ENCODE data around the gene KDM6A.
"Not testable (repeated sequence)": the region's sequence is repeated elsewhere in the genome, so short reads cannot be mapped to it uniquely, and the experiment has no call there.

The KDM6A gene

GRCh38 chrX:44931441-44931973 is 58.5 kb downstream of the KDM6A start:
- DNase-seq = no peak

GRCh38 chrX:44935172-44935571 is 62.2 kb downstream of the KDM6A start:
- DNase-seq = no peak

- DNase-seq = no peak
These were observed 62.7 kb downstream of the KDM6A start for GRCh38 chrX:44935640-44936039.

GRCh38 chrX:44937606-44938005 is 64.6 kb downstream of the KDM6A start:
- DNase-seq = no peak

- no peak for DNase-seq
These were observed 65.1 kb downstream of the KDM6A start for GRCh38 chrX:44938111-44938510.

- DNase-seq = not testable (repeated sequence)
These were observed 67.6 kb downstream of the KDM6A start for GRCh38 chrX:44940541-44940940.

- DNase-seq = no peak
These were observed 70.0 kb downstream of the KDM6A start for GRCh38 chrX:44943007-44943406.

- no peak for DNase-seq
These were observed 71.9 kb downstream of the KDM6A start for GRCh38 chrX:44944894-44945293.

GRCh38 chrX:44945736-44946135 is 72.7 kb downstream of the KDM6A start:
- peak; percentile 11 for DNase-seq

GRCh38 chrX:44946771-44947170 is 73.8 kb downstream of the KDM6A start:
- DNase-seq = no peak

- no peak for DNase-seq
These were observed 75.0 kb downstream of the KDM6A start for GRCh38 chrX:44947995-44948394.

- DNase-seq = no peak
These were observed 75.4 kb downstream of the KDM6A start for GRCh38 chrX:44948406-44948805.

- DNase-seq = no peak
These were observed 76.1 kb downstream of the KDM6A start for GRCh38 chrX:44949125-44949524.

GRCh38 chrX:44950471-44951366 is 77.7 kb downstream of the KDM6A start:
- DNase-seq = not testable (repeated sequence)

- DNase-seq = no peak
These were observed 78.6 kb downstream of the KDM6A start for GRCh38 chrX:44951572-44952067.

- DNase-seq = no peak
These were observed 79.5 kb downstream of the KDM6A start for GRCh38 chrX:44952329-44953027.

- DNase-seq = no peak
These were observed 80.9 kb downstream of the KDM6A start for GRCh38 chrX:44953734-44954502.

GRCh38 chrX:44954562-44954961 is 81.6 kb downstream of the KDM6A start:
- DNase-seq = no peak

- DNase-seq = no peak
These were observed 84.9 kb downstream of the KDM6A start for GRCh38 chrX:44957848-44958247.

- no peak for DNase-seq
These were observed 85.5 kb downstream of the KDM6A start for GRCh38 chrX:44958480-44958879.

- DNase-seq = no peak
These were observed 89.0 kb downstream of the KDM6A start for GRCh38 chrX:44961817-44962607.

- no peak for DNase-seq
These were observed 90.0 kb downstream of the KDM6A start for GRCh38 chrX:44962944-44963343.
